ENCODE results near the gene NOG. TPM values are rescaled to one million over a fixed set of nuclear protein-coding genes. Genes with fewer than 3 reads are reported as not detected.

Gene NOG
- total RNA-seq, 2 experiments from 2014 or later, result 12.5 to 12.7 TPM

DNA sequence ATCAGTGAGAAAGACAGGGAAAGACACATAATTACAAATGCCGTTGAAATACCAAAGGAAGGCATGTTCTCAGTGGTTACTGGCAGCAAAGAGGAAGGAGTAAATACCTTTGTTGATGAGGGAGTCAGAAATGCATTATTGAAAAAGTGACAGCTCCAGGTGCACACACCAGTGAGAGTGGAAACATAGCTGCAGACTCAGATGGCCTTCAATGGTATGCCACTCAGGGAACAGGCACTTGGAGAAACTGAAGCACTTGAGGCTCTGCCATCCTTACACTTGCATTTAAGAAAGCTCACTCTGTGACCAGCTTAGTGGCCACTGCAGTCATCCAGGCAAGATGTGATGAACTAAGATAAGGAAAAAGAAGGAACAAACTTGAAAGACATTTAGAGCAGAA is 29.9 kb downstream of the NOG start:
- CTCF ChIA-PET, result no interaction called here
- POLR2A ChIA-PET, result interaction anchor here (0.8 to 3.5 kb wide), 3 partner anchors 19 to 30 kb away, joined by 3 to 25 read pairs (median 4); partner anchors contain the start of gene NOG
- no peaks in the 10 kb centered on the region for H3K36me3 Mint-ChIP-seq (ENCODE audit: low read depth)

DNA sequence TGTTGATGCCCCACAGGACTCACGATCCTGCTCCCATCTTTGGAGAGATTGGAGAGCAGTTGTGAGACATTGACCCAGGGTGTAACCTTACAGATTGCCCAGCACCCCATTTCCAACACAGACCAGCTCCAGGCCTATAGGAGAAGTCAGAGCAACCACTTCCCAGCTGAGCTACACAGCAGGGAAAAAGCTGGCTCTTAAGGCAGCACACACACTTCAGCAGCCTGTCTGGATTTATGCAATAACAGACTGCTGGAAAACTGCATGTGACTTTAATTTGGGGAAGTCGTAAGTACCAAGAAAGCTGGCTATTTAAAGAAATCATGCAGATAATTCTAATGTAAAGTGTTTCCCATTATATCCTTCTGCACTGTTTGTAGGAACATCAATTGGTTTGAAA is 30.8 kb downstream of the NOG start:
- Mint-ChIP-seq H3K4me1 (ENCODE audit: low read depth) (peaks cover 4% of the 10 kb centered on the region), H3K27ac (no peak overlapping the region), H3K36me3 (ENCODE audit: low read depth) (no peaks in the 10 kb centered on the region), H3K27me3 (peaks cover 4% of the 10 kb centered on the region), H3K4me3 (no peak overlapping the region), H3K9me3 (no peaks in the 10 kb centered on the region)
- intact Hi-C loops (cut with DNase I, micrococcal nuclease), result loop anchor here in 1 of 2 experiments (2.0 kb wide), 1 partner anchor 22 kb away; no protein-coding TSS in a partner anchor
- Histone ChIP-seq H3K27me3 (ENCODE audit: control insufficient read depth in 1 of 2, insufficient read depth in 2 of 2, low read length in 2 of 2) (no peaks in the 10 kb centered on the region), H3K27ac (ENCODE audit: low read depth in 1 of 2, low read length in 2 of 2) (no peak overlapping the region), H3K36me3 (ENCODE audit: insufficient read depth, low read length) (no peaks in the 10 kb centered on the region), H3K4me1 (ENCODE audit: insufficient read depth, low read length) (no peaks in the 10 kb centered on the region), H3K4me3 (ENCODE audit: low read length) (no peak overlapping the region), H3K9me3 (ENCODE audit: control insufficient read depth in 1 of 2, insufficient read depth in 1 of 2, low read length in 2 of 2) (no peaks in the 10 kb centered on the region)
- POLR2A ChIA-PET, result interaction anchor here (3.5 kb wide), 1 partner anchor 20 kb away, joined by 25 read pairs; no protein-coding TSS in a partner anchor
- ATAC-seq (ENCODE audit: poor library complexity) (no peak), DNase-seq (no peak)
- TF ChIP-seq, protein P1, sequence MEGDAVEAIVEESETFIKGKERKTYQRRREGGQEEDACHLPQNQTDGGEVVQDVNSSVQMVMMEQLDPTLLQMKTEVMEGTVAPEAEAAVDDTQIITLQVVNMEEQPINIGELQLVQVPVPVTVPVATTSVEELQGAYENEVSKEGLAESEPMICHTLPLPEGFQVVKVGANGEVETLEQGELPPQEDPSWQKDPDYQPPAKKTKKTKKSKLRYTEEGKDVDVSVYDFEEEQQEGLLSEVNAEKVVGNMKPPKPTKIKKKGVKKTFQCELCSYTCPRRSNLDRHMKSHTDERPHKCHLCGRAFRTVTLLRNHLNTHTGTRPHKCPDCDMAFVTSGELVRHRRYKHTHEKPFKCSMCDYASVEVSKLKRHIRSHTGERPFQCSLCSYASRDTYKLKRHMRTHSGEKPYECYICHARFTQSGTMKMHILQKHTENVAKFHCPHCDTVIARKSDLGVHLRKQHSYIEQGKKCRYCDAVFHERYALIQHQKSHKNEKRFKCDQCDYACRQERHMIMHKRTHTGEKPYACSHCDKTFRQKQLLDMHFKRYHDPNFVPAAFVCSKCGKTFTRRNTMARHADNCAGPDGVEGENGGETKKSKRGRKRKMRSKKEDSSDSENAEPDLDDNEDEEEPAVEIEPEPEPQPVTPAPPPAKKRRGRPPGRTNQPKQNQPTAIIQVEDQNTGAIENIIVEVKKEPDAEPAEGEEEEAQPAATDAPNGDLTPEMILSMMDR (IDR thresholded peaks at IDR 0.05), result no peak
- CTCF ChIA-PET, result no interaction called here

More for the DNA sequence above, 29.9 kb downstream of the NOG start:
- TF ChIP-seq, protein P1 (IDR thresholded peaks at IDR 0.05), result no peak
- no peak overlapping the region for H3K4me3 Mint-ChIP-seq
- ATAC-seq (ENCODE audit: poor library complexity) (no peak), DNase-seq (no peak)
- H3K36me3 ChIP-seq (ENCODE audit: insufficient read depth, low read length), result no peaks in the 10 kb centered on the region
- H3K27ac Mint-ChIP-seq, result no peak overlapping the region
- H3K9me3 ChIP-seq (ENCODE audit: control insufficient read depth in 1 of 2, insufficient read depth in 1 of 2, low read length in 2 of 2), result no peaks in the 10 kb centered on the region
- peaks cover 4% of the 10 kb centered on the region for H3K27me3 Mint-ChIP-seq
- H3K9me3 Mint-ChIP-seq, result no peaks in the 10 kb centered on the region
- H3K27ac ChIP-seq (ENCODE audit: low read depth in 1 of 2, low read length in 2 of 2), result no peak overlapping the region
- no peaks in the 10 kb centered on the region for H3K27me3 ChIP-seq (ENCODE audit: control insufficient read depth in 1 of 2, insufficient read depth in 2 of 2, low read length in 2 of 2)
- H3K4me1 Mint-ChIP-seq (ENCODE audit: low read depth), result peaks cover 4% of the 10 kb centered on the region
- H3K4me3 ChIP-seq (ENCODE audit: low read length), result no peak overlapping the region
- intact Hi-C loops (cut with DNase I, micrococcal nuclease), result no loop called here
- no peaks in the 10 kb centered on the region for H3K4me1 ChIP-seq (ENCODE audit: insufficient read depth, low read length)

DNA sequence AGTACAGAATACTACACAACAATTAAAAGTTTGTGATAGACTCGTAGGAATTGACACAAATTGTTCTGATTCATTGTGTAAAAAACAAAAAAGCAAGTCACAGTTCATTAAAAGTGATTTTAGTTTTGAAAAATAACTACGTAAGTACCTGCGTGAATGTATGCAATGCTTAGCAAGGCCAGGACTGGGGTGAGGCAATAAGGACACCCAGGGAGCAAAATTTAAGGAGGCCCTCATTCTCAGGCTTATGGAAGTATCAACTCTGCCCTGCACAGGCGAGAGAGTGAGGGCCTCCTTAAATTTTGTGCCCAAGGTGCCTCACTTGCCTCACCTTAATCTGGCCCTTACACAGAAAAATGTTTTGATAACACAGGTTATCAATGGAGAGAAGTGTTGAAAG is 31.4 kb downstream of the NOG start:
- ChIA-PET CTCF (no interaction called here), POLR2A (no interaction called here)
- H3K4me3 Mint-ChIP-seq, result no peak overlapping the region
- Histone ChIP-seq H3K27me3 (ENCODE audit: control insufficient read depth in 1 of 2, insufficient read depth in 2 of 2, low read length in 2 of 2) (no peaks in the 10 kb centered on the region), H3K36me3 (ENCODE audit: insufficient read depth, low read length) (no peaks in the 10 kb centered on the region), H3K27ac (ENCODE audit: low read depth in 1 of 2, low read length in 2 of 2) (no peak overlapping the region), H3K9me3 (ENCODE audit: control insufficient read depth in 1 of 2, insufficient read depth in 1 of 2, low read length in 2 of 2) (no peaks in the 10 kb centered on the region), H3K4me1 (ENCODE audit: insufficient read depth, low read length) (no peaks in the 10 kb centered on the region), H3K4me3 (ENCODE audit: low read length) (no peak overlapping the region)
- H3K27ac Mint-ChIP-seq, result no peak overlapping the region
- peaks cover 4% of the 10 kb centered on the region for H3K27me3 Mint-ChIP-seq
- no peaks in the 10 kb centered on the region for H3K36me3 Mint-ChIP-seq (ENCODE audit: low read depth)
- no peak for ATAC-seq (ENCODE audit: poor library complexity)
- peaks cover 9% of the 10 kb centered on the region for H3K4me1 Mint-ChIP-seq (ENCODE audit: low read depth)
- DNase-seq, result no peak
- intact Hi-C loops (cut with DNase I, micrococcal nuclease), result loop anchor here in 1 of 2 experiments (2.0 kb wide), 1 partner anchor 22 kb away; no protein-coding TSS in a partner anchor
- TF ChIP-seq, protein P1 (IDR thresholded peaks at IDR 0.05), result no peak
- no peaks in the 10 kb centered on the region for H3K9me3 Mint-ChIP-seq

Measured in CD4-positive, alpha-beta T cell (primary cell).